GM19240 (cell line): ENCODE measurements around the gene POPDC3.
"Not testable (repeated sequence)": the region's sequence is repeated elsewhere in the genome, so short reads cannot be mapped to it uniquely, and the experiment has no call there.

Source experiments
- DNase-seq: peaks from one replicate; pipeline ENCODE4 v3.0.0; 2011; ENCODE audit warnings: low spot score; ENCODE audit not compliant: insufficient read length

Gene POPDC3

GRCh38 chr6:105196076-105196475, 16.3 kb upstream of the POPDC3 start:
- no peak for DNase-seq

GRCh38 chr6:105194591-105194990, 14.8 kb upstream of the POPDC3 start:
- DNase-seq, result no peak

GRCh38 chr6:105194106-105194505, 14.3 kb upstream of the POPDC3 start:
- DNase-seq, result no peak

GRCh38 chr6:105193647-105194046, 13.8 kb upstream of the POPDC3 start:
- no peak for DNase-seq

GRCh38 chr6:105192707-105193465, 13.1 kb upstream of the POPDC3 start:
- no peak for DNase-seq

GRCh38 chr6:105191351-105191750, 11.5 kb upstream of the POPDC3 start:
- no peak for DNase-seq

- no peak for DNase-seq
These were observed 9.4 kb upstream of the POPDC3 start for GRCh38 chr6:105189026-105189820.

- DNase-seq, result no peak
These were observed 8.4 kb upstream of the POPDC3 start for GRCh38 chr6:105188251-105188650.

- no peak for DNase-seq
These were observed 6.8 kb upstream of the POPDC3 start for GRCh38 chr6:105186576-105186975.

- no peak for DNase-seq
These were observed 5.1 kb upstream of the POPDC3 start for GRCh38 chr6:105184921-105185320.

GRCh38 chr6:105181981-105182515, 2.2 kb upstream of the POPDC3 start:
- no peak for DNase-seq

- no peak for DNase-seq
These were observed 1.2 kb downstream of the POPDC3 start for GRCh38 chr6:105178636-105179035.

- DNase-seq, result no peak
These were observed 1.7 kb downstream of the POPDC3 start for GRCh38 chr6:105178110-105178509.

- DNase-seq, result no peak
These were observed 2.3 kb downstream of the POPDC3 start for GRCh38 chr6:105177556-105177955.

- no peak for DNase-seq
These were observed 5.3 kb downstream of the POPDC3 start for GRCh38 chr6:105174512-105174911.

- DNase-seq, result not testable (repeated sequence)
These were observed 7.3 kb downstream of the POPDC3 start for GRCh38 chr6:105172515-105172914.

GRCh38 chr6:105170059-105170458, 9.8 kb downstream of the POPDC3 start:
- DNase-seq, result no peak

GRCh38 chr6:105167914-105168313, 11.9 kb downstream of the POPDC3 start:
- no peak for DNase-seq

GRCh38 chr6:105164418-105164817, 15.4 kb downstream of the POPDC3 start:
- no peak for DNase-seq

- DNase-seq, result no peak
These were observed 16.6 kb downstream of the POPDC3 start for GRCh38 chr6:105163183-105163582.

GRCh38 chr6:105162377-105162776, 17.4 kb downstream of the POPDC3 start:
- DNase-seq, result no peak

GRCh38 chr6:105161421-105161820, 18.4 kb downstream of the POPDC3 start:
- DNase-seq, result no peak
